ENCODE measurements around the gene CCDC197.

DNA sequence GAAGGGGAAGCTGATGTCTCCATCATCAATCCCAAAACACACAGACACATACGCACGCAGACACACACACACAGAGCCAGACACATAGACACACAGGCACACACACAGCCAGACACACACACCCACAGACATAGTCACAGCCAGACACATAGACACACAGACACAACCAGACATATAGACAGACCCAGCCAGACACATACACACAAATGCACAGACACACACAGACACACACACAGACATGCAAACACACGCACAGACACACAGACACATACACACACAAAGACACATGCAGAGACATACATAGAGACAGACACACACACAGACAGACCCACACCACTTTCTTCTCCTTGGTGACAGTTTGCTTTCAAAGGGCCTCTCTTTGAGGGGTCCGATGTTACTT, 6.3 kb downstream of the CCDC197 start:
- TF ChIP-seq, protein P1, sequence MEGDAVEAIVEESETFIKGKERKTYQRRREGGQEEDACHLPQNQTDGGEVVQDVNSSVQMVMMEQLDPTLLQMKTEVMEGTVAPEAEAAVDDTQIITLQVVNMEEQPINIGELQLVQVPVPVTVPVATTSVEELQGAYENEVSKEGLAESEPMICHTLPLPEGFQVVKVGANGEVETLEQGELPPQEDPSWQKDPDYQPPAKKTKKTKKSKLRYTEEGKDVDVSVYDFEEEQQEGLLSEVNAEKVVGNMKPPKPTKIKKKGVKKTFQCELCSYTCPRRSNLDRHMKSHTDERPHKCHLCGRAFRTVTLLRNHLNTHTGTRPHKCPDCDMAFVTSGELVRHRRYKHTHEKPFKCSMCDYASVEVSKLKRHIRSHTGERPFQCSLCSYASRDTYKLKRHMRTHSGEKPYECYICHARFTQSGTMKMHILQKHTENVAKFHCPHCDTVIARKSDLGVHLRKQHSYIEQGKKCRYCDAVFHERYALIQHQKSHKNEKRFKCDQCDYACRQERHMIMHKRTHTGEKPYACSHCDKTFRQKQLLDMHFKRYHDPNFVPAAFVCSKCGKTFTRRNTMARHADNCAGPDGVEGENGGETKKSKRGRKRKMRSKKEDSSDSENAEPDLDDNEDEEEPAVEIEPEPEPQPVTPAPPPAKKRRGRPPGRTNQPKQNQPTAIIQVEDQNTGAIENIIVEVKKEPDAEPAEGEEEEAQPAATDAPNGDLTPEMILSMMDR (IDR thresholded peaks at IDR 0.05; ENCODE audit: low read length) = no peak
- TF ChIP-seq EZH2 (IDR thresholded peaks at IDR 0.05; ENCODE audit: borderline replicate concordance, low read length) = no peak

Measured in OCI-LY1 (cell line).